Testis (tissue), 3 donors: ENCODE measurements around the gene PYCR2. TPM values are rescaled to one million over a fixed set of nuclear protein-coding genes. Genes with fewer than 3 reads are reported as not detected.
"Not testable (repeated sequence)": the region's sequence is repeated elsewhere in the genome, so short reads cannot be mapped to it uniquely, and the experiment has no call there.

ENCODE experiments used
- DNase-seq: peaks from one replicate; pipeline ENCODE4 v3.0.0-alpha.2; 2019
- H3K27ac ChIP-seq, 2 donors: fragments of 200-600 bp; sonication (generic); one replicate each; pipeline ENCODE4 v1.5.1; 2019
- H3K27me3 ChIP-seq: fragments of 200-600 bp; sonication (generic); one replicate; pipeline ENCODE4 v1.5.1; 2019
- H3K36me3 ChIP-seq: fragments of 200-600 bp; sonication (generic); one replicate; pipeline ENCODE4 v1.5.1; 2017; ENCODE audit warnings: low read depth; ENCODE audit errors: missing control alignments
- H3K4me1 ChIP-seq: fragments of 200-600 bp; sonication (generic); one replicate; pipeline ENCODE4 v1.5.1; 2019
- H3K4me3 ChIP-seq, 2 donors: fragments of 200-600 bp; sonication (generic); one replicate each; pipeline ENCODE4 v1.5.1; 2017 to 2019
- H3K9me3 ChIP-seq: fragments of 200-600 bp; sonication (generic); one replicate; pipeline ENCODE4 v1.5.1; 2017
- CTCF ChIP-seq, 3 experiments: fragments of 450-650 bp in 2 of 3; fragments of 200-600 bp in 1 of 3; sonication (generic) in 1 of 3; IDR thresholded peaks; one replicate each; pipeline ENCODE4 v1.5.1; 2016 to 2019; ENCODE audit warnings: antibody characterized with exemption in 3 of 3, mild to moderate bottlenecking in 2 of 3, moderate library complexity in 1 of 3
- POLR2A ChIP-seq: fragments of 450-650 bp; IDR thresholded peaks from one replicate; pipeline ENCODE4 v1.6.1; 2017; ENCODE audit warnings: antibody characterized with exemption, mild to moderate bottlenecking, moderate library complexity
- WGBS, 2 donors: methylation state at CpG; one replicate each; pipeline ENCODE4 v1.1.5; 2018; 5-methylcytosine and 5-hydroxymethylcytosine counted together
- intact Hi-C: fragments of 100-400 bp; cut with DNase I; formaldehyde crosslinking; loops from one replicate; pipeline ENCODE4 v1.15.1; 2023; ENCODE audit warnings: low total_unique reads
- polyA plus RNA-seq: library from polyadenylated mRNA; stranded (reverse); fragments of 350-450 nt; fragmentation: Illumina TruSeq; extraction: RNeasy Lipid Tissue Mini Kit (QIAGEN cat#74804); gene quantifications from one replicate; pipeline ENCODE4 v1.2.3, GENCODE V29; 2014; ENCODE audit warnings: low read depth, low replicate concordance; ENCODE audit not compliant: insufficient read depth
- total RNA-seq, 2 donors: library from RNA; depleted of rRNA; stranded (reverse); fragments of >200 nt; gene quantifications; one replicate each; pipeline ENCODE4 v1.2.3, GENCODE V29; 2016

The PYCR2 gene
- total and polyA plus RNA-seq, 3 donors from 2014 or later: 60.7 to 85.3 (median 64.2) TPM

GRCh38 chr1:225888289-225888897 lies 35.7 kb downstream of the PYCR2 start:
- H3K4me1 ChIP-seq: peaks cover under 1% of the 10 kb centered on the region
- H3K36me3 ChIP-seq: no peaks in the 10 kb centered on the region
- DNase-seq: no peak
- no peak overlapping the region for H3K4me3 ChIP-seq
- H3K27me3 ChIP-seq: no peaks in the 10 kb centered on the region
- H3K9me3 ChIP-seq: no peaks in the 10 kb centered on the region
- 73 to 83% methylated on average over 4 to 17 of the region's 18 CpGs for WGBS, 2 donors
- no peak overlapping the region for H3K27ac ChIP-seq
- TF ChIP-seq POLR2A (no peak), CTCF (IDR thresholded peaks at IDR 0.05) (no peak)
- intact Hi-C loops: no loop called here

- H3K27ac ChIP-seq, H3K36me3 ChIP-seq, H3K27me3 ChIP-seq, H3K4me1 ChIP-seq, H3K9me3 ChIP-seq, DNase-seq, intact Hi-C loops: not testable (repeated sequence)
- peak overlapping the region in 1 of 2 donors; percentile 18 for H3K4me3 ChIP-seq
- WGBS, 2 donors: 52% methylated on average over 21 of the region's 56 CpGs; no CpG with 5 or more reads in 1 of the 2 donors
These were observed 36.3 kb downstream of the PYCR2 start for GRCh38 chr1:225887554-225888288.

- 79 to 88% methylated on average over 4 to 7 of the region's 7 CpGs for WGBS, 2 donors
- Histone ChIP-seq H3K36me3 (no peaks in the 10 kb centered on the region), H3K9me3 (no peaks in the 10 kb centered on the region), H3K27me3 (no peaks in the 10 kb centered on the region), H3K4me3 (no peak overlapping the region), H3K4me1 (peaks cover 4% of the 10 kb centered on the region), H3K27ac (no peak overlapping the region)
- TF ChIP-seq CTCF (IDR thresholded peaks at IDR 0.05): no peak
- TF ChIP-seq POLR2A: no peak
- intact Hi-C loops: no loop called here
- DNase-seq: no peak
These were observed 37.1 kb downstream of the PYCR2 start for GRCh38 chr1:225887030-225887314.

GRCh38 chr1:225886159-225887029 lies 37.7 kb downstream of the PYCR2 start:
- Histone ChIP-seq H3K4me1 (peaks cover 9% of the 10 kb centered on the region), H3K27ac (no peak overlapping the region), H3K9me3 (no peaks in the 10 kb centered on the region), H3K27me3 (no peaks in the 10 kb centered on the region), H3K4me3 (no peak overlapping the region), H3K36me3 (no peaks in the 10 kb centered on the region)
- DNase-seq: no peak
- no peak for TF ChIP-seq CTCF (IDR thresholded peaks at IDR 0.05)
- intact Hi-C loops: no loop called here
- WGBS, 2 donors: 95 to 96% methylated on average over 13 to 18 of the region's 19 CpGs

GRCh38 chr1:225885336-225885735 lies 38.7 kb downstream of the PYCR2 start:
- H3K27me3 ChIP-seq: no peaks in the 10 kb centered on the region
- H3K36me3 ChIP-seq: no peaks in the 10 kb centered on the region
- intact Hi-C loops: no loop called here
- H3K4me1 ChIP-seq: peaks cover 14% of the 10 kb centered on the region
- 94 to 95% methylated on average over 6 of the region's 6 CpGs for whole genome bisulfite sequencing, 2 donors
- no peaks in the 10 kb centered on the region for H3K9me3 ChIP-seq
- no peak overlapping the region for H3K4me3 ChIP-seq
- no peak for DNase-seq
- TF ChIP-seq POLR2A (no peak), CTCF (IDR thresholded peaks at IDR 0.05) (no peak)
- H3K27ac ChIP-seq: no peak overlapping the region
